ENCODE data around the gene APOLD1.

Gene APOLD1

DNA sequence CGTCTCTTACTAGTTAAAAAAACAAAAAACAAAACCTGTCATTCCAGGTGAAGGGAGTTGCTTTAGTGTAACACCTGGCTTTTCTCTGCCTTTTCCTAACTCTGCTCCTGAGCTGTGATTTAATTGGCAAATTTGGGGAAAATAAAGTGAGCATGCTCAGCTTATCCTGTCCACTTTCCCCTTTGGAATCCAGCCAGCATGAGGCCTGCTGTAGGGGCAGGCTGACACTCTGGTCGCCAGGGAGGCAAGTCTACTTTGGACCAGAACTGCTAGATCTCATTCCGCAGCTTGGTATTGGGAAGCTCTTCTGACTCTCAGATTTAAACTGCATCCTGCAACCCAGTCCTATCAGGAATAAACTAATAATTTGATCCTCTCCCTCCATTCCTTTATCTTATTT lies 38.2 kb upstream of the APOLD1 start:
- no peak overlapping the region for H3K4me3 ChIP-seq (replicated peaks; ENCODE audit: low read depth, low read length)
- TF ChIP-seq, protein P1, sequence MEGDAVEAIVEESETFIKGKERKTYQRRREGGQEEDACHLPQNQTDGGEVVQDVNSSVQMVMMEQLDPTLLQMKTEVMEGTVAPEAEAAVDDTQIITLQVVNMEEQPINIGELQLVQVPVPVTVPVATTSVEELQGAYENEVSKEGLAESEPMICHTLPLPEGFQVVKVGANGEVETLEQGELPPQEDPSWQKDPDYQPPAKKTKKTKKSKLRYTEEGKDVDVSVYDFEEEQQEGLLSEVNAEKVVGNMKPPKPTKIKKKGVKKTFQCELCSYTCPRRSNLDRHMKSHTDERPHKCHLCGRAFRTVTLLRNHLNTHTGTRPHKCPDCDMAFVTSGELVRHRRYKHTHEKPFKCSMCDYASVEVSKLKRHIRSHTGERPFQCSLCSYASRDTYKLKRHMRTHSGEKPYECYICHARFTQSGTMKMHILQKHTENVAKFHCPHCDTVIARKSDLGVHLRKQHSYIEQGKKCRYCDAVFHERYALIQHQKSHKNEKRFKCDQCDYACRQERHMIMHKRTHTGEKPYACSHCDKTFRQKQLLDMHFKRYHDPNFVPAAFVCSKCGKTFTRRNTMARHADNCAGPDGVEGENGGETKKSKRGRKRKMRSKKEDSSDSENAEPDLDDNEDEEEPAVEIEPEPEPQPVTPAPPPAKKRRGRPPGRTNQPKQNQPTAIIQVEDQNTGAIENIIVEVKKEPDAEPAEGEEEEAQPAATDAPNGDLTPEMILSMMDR (IDR thresholded peaks at IDR 0.05; ENCODE audit: low read depth, low read length, missing control alignments) = no peak
- DNase-seq (ENCODE audit: extremely low read depth, low read depth) = no peak

DNA sequence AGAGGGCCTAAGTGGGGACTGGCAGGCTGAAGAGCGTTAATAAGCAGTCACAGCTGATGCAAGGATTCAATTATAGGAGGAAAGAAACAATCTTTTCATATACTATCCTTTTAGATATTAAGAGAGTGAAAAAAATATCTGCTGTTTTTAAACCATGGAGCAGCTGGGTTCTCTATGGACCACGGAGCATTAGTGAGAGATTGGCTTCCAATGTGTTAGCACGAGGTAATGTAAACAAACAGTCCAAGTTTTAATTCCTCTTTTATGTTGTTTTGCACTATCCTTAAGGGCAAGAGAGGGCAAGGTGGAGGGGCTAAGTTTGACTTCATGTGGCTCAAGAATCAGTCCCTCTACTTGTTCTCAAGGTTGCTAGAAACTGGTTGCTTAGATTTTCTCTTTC lies 37.4 kb upstream of the APOLD1 start:
- no peak for DNase-seq (ENCODE audit: extremely low read depth, low read depth)
- TF ChIP-seq, protein P1 (IDR thresholded peaks at IDR 0.05; ENCODE audit: low read depth, low read length, missing control alignments) = no peak

DNA sequence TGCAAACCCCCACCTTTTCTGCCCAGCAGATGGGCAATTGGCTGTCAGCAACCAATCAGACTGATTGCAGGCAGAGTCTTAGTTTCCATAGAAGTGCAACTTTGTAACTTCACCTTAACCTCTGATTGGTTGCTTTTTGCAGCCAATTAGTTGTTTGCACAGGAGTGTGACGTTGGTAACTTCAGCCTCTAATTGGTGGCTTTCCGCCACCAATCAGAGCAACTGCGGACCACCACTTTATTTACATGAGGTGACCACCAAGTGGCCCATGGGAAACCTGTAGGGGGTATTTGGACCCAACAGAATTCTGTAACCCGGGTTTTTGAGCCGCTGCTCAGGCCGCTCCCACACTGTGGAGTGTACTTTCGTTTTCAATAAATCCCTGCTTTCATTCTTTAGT lies 36.0 kb upstream of the APOLD1 start:
- TF ChIP-seq, protein P1 (IDR thresholded peaks at IDR 0.05; ENCODE audit: low read depth, low read length, missing control alignments) = no peak
- no peak for DNase-seq (ENCODE audit: extremely low read depth, low read depth)
- H3K4me3 ChIP-seq (replicated peaks; ENCODE audit: low read depth, low read length) = no peak overlapping the region

More for the DNA sequence above, 37.4 kb upstream of the APOLD1 start:
- H3K4me3 ChIP-seq (replicated peaks; ENCODE audit: low read depth, low read length) = no peak overlapping the region

DNA sequence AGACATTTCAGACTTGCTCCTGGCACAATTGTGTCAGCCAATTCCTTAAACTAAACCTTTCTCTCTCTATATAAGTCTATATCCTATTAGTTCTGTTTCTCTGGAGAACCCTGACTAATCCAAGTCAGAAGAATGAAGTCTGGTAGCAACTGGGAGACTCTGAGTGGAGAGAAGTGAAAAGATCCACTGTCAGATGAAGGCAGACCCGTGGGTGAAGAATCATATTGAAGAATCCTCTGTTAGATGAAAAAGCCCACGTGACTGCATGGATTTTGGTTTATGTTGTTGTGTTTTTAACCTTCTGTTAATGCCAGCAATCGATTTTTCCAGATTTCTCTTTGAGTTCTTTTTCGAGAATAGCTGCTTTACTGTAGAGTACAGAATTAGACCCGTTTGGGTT lies 29.5 kb upstream of the APOLD1 start:
- DNase-seq (ENCODE audit: extremely low read depth, low read depth) = no peak
- no peak overlapping the region for H3K4me3 ChIP-seq (replicated peaks; ENCODE audit: low read depth, low read length)
- TF ChIP-seq, protein P1 (IDR thresholded peaks at IDR 0.05; ENCODE audit: low read depth, low read length, missing control alignments) = no peak

DNA sequence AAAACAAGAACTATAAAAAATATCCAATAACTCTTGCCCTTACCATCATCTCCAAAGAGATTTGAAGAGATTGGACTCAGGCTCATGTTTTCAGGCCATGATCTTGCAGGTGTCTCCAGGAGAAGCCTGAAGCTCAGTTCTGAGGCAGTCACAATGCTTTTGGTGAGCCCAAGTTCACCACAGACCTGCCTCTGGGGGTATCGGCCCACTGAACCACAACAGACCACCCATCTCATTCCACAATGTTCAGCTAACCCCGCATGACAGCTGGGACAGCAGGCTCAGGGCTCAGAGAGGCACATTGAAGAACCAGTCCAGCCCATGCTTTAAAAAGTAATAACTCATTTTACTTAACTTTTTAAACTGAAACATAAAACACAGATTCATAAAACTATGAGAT lies 28.3 kb upstream of the APOLD1 start:
- TF ChIP-seq, protein P1 (IDR thresholded peaks at IDR 0.05; ENCODE audit: low read depth, low read length, missing control alignments) = no peak
- no peak overlapping the region for H3K4me3 ChIP-seq (replicated peaks; ENCODE audit: low read depth, low read length)
- DNase-seq (ENCODE audit: extremely low read depth, low read depth) = no peak

DNA sequence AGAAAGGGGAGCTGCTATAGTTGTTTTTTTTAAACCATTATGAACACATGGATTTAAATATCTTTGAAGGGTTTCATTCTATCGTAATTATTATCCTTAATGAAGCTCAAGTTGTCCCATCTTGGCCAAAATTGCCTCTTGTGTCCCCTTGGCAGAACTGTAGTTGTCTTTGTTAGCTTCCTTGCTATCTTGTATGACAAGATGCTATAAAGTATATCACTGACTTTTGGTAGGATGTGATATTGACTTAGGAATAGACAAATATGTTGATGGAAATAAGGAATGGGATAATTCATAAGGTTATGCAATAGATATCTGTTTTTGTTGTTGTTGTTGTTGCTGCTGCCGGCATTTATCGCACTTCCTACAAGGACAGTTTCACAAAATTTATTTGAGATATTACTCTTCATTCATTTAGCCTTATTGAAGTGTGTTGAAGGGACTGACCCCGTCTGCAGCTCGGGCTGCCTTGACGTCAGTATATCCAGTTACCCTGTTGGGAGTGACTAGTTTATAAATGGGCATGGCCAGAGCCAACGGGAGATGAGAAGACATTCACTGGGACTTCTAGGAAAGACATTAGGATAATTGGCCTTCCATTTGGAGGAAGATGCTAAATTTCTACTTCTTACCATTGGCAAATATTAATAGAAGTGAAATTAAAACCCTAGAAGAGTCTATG lies 26.1 kb upstream of the APOLD1 start:
- TF ChIP-seq, protein P1 (IDR thresholded peaks at IDR 0.05; ENCODE audit: low read depth, low read length, missing control alignments) = no peak
- DNase-seq (ENCODE audit: extremely low read depth, low read depth) = no peak
- no peak overlapping the region for H3K4me3 ChIP-seq (replicated peaks; ENCODE audit: low read depth, low read length)

DNA sequence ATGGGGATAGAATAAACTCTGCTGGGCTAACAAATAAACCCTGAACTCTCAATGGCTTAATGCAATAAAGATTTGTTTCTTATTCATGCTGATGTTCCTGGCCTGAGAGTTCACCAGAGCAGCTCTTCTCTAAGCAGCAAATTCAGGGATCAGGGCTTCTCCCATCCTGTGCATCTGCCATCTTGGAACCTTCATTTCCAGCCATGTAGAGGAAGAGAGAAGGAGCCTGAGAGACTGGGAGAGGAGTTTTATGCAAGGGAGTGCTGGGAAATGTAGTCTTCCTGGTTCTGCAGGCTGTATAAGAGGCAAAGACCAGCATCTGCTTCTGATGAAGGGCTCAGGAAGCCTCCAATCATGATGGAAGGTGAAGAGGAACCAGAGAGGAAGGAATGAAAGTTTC lies 20.6 kb upstream of the APOLD1 start:
- TF ChIP-seq, protein P1 (IDR thresholded peaks at IDR 0.05; ENCODE audit: low read depth, low read length, missing control alignments) = no peak
- no peak for DNase-seq (ENCODE audit: extremely low read depth, low read depth)
- no peak overlapping the region for H3K4me3 ChIP-seq (replicated peaks; ENCODE audit: low read depth, low read length)
